ENCODE data around the gene VTN. TPM values are rescaled to one million over a fixed set of nuclear protein-coding genes. Genes with fewer than 3 reads are reported as not detected.

The VTN gene
- total RNA-seq, 1 donor from 2014 or later: 40.4 TPM

- H3K36me3 ChIP-seq: peaks cover 8% of the 10 kb centered on the region
- peaks cover 37% of the 10 kb centered on the region for H3K4me1 ChIP-seq
- H3K4me3 ChIP-seq: no peak overlapping the region
- intact Hi-C loops (cut with micrococcal nuclease): no loop called here
- H3K9me3 ChIP-seq (replicated peaks): no peaks in the 10 kb centered on the region
- no peaks in the 10 kb centered on the region for H3K27me3 ChIP-seq (ENCODE audit: low read depth)
- no peak overlapping the region for H3K27ac ChIP-seq (replicated peaks)
- TF ChIP-seq CTCF (IDR thresholded peaks at IDR 0.05; ENCODE audit: borderline replicate concordance): no peak
- DNase-seq: no peak
These were observed 1.7 kb downstream of the VTN start for GRCh38 chr17:28368306-28368831.

- Histone ChIP-seq H3K4me3 (no peak overlapping the region), H3K27ac (replicated peaks) (no peak overlapping the region), H3K4me1 (peaks cover 31% of the 10 kb centered on the region), H3K27me3 (ENCODE audit: low read depth) (no peaks in the 10 kb centered on the region), H3K9me3 (replicated peaks) (no peaks in the 10 kb centered on the region), H3K36me3 (peaks cover 14% of the 10 kb centered on the region)
- no peak for DNase-seq
- TF ChIP-seq CTCF (IDR thresholded peaks at IDR 0.05; ENCODE audit: borderline replicate concordance): no peak
- intact Hi-C loops (cut with micrococcal nuclease): no loop called here
These were observed 2.3 kb downstream of the VTN start for GRCh38 chr17:28367641-28368305.

- intact Hi-C loops (cut with micrococcal nuclease): no loop called here
- Histone ChIP-seq H3K9me3 (replicated peaks) (no peaks in the 10 kb centered on the region), H3K27ac (replicated peaks) (no peak overlapping the region), H3K4me1 (peaks cover 20% of the 10 kb centered on the region), H3K4me3 (no peak overlapping the region), H3K27me3 (ENCODE audit: low read depth) (no peaks in the 10 kb centered on the region), H3K36me3 (peaks cover 25% of the 10 kb centered on the region)
- no peak for TF ChIP-seq CTCF (IDR thresholded peaks at IDR 0.05; ENCODE audit: borderline replicate concordance)
- DNase-seq: no peak
These were observed 3.5 kb downstream of the VTN start for GRCh38 chr17:28366605-28367004.

- Histone ChIP-seq H3K36me3 (peaks cover 36% of the 10 kb centered on the region), H3K9me3 (replicated peaks) (no peaks in the 10 kb centered on the region), H3K4me3 (no peak overlapping the region), H3K27ac (replicated peaks) (no peak overlapping the region), H3K27me3 (ENCODE audit: low read depth) (no peaks in the 10 kb centered on the region), H3K4me1 (peaks cover 8% of the 10 kb centered on the region)
- no peak for TF ChIP-seq CTCF (IDR thresholded peaks at IDR 0.05; ENCODE audit: borderline replicate concordance)
- DNase-seq: no peak
- intact Hi-C loops (cut with micrococcal nuclease): no loop called here
These were observed 4.6 kb downstream of the VTN start for GRCh38 chr17:28365487-28365886.

- Histone ChIP-seq H3K27ac (replicated peaks) (no peak within 1 kb of the TSS), H3K27me3 (ENCODE audit: low read depth) (no peaks in the 10 kb centered on the region), H3K9me3 (replicated peaks) (no peaks in the 10 kb centered on the region), H3K4me1 (peaks cover 2% of the 10 kb centered on the region), H3K36me3 (peaks cover 43% of the 10 kb centered on the region), H3K4me3 (no peak within 1 kb of the TSS)
- intact Hi-C loops (cut with micrococcal nuclease): no loop called here
- TF ChIP-seq CTCF (IDR thresholded peaks at IDR 0.05; ENCODE audit: borderline replicate concordance): no peak
- no peak for DNase-seq
These were observed 5.3 kb downstream of the VTN start, which contains the start of gene SEBOX for GRCh38 chr17:28364665-28365363. Gene SEBOX (minus strand): TSS chr17:28365199. CDS start chr17:28365151, 48 bp downstream.

Data from left ventricle myocardium inferior (tissue), 1 donor.